ENCODE measurements around the gene ANHX.

DNA sequence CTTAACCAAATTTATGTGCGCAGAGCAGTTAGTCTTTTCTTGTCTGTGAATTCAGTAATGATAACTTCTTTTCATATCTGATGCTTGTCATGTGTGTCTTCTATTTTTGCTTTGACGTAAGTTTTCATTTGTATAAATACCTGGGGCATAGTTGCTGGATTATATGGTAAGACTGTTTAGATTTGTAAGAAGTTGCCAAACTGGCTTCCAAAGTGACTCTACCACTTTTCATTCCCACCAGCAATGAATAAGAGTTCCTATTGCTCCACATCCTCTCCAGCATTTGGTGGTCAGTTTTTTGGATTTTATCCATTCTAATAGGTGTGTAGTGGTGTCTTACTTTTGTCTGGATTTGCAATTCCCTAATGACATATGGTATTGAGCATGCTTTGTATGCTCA lies 45.5 kb downstream of the ANHX start:
- TF ChIP-seq, protein P1, sequence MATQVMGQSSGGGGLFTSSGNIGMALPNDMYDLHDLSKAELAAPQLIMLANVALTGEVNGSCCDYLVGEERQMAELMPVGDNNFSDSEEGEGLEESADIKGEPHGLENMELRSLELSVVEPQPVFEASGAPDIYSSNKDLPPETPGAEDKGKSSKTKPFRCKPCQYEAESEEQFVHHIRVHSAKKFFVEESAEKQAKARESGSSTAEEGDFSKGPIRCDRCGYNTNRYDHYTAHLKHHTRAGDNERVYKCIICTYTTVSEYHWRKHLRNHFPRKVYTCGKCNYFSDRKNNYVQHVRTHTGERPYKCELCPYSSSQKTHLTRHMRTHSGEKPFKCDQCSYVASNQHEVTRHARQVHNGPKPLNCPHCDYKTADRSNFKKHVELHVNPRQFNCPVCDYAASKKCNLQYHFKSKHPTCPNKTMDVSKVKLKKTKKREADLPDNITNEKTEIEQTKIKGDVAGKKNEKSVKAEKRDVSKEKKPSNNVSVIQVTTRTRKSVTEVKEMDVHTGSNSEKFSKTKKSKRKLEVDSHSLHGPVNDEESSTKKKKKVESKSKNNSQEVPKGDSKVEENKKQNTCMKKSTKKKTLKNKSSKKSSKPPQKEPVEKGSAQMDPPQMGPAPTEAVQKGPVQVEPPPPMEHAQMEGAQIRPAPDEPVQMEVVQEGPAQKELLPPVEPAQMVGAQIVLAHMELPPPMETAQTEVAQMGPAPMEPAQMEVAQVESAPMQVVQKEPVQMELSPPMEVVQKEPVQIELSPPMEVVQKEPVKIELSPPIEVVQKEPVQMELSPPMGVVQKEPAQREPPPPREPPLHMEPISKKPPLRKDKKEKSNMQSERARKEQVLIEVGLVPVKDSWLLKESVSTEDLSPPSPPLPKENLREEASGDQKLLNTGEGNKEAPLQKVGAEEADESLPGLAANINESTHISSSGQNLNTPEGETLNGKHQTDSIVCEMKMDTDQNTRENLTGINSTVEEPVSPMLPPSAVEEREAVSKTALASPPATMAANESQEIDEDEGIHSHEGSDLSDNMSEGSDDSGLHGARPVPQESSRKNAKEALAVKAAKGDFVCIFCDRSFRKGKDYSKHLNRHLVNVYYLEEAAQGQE (IDR thresholded peaks at IDR 0.05; ENCODE audit: low read depth) = no peak
- TF ChIP-seq, protein P2, sequence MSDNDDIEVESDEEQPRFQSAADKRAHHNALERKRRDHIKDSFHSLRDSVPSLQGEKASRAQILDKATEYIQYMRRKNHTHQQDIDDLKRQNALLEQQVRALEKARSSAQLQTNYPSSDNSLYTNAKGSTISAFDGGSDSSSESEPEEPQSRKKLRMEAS (IDR thresholded peaks at IDR 0.05) = no peak
- TF ChIP-seq YY1 (IDR thresholded peaks at IDR 0.05; ENCODE audit: low read depth) (no peak), RAD21 (IDR thresholded peaks at IDR 0.05; ENCODE audit: low read depth) (no peak), CREB1 (IDR thresholded peaks at IDR 0.05; ENCODE audit: low read depth) (no peak), CEBPB (IDR thresholded peaks at IDR 0.05) (no peak), TAF1 (IDR thresholded peaks at IDR 0.05; ENCODE audit: low read depth) (no peak)

Measured in Ishikawa (cell line).